HepG2 (cell line): ENCODE data around the gene PLEKHG2. TPM values are rescaled to one million over a fixed set of nuclear protein-coding genes. Genes with fewer than 3 reads are reported as not detected.

Source experiments
- CENPX ChIP-seq: sonication (generic); formaldehyde crosslinking; IDR thresholded peaks from 2 replicates; pipeline ENCODE4 v1.9.0; 2021; ENCODE audit warnings: mild to moderate bottlenecking, missing genetic modification reagents, moderate library complexity
- JUND ChIP-seq: sonication (generic); formaldehyde crosslinking; IDR thresholded peaks from 2 replicates; pipeline ENCODE4 v1.8.0; 2022; ENCODE audit warnings: mild to moderate bottlenecking, missing genetic modification reagents
- MAZ ChIP-seq, 2 experiments: sonication (generic) in 1 of 2; formaldehyde crosslinking in 1 of 2; IDR thresholded peaks; 2 replicates each; pipeline versions ENCODE4 v1.5.0 to v1.6.1; 2012 to 2020; ENCODE audit warnings: low read depth in 2 of 2, mild to moderate bottlenecking in 2 of 2, borderline replicate concordance in 1 of 2, improper control_type of control experiment in 1 of 2, low read length in 1 of 2, missing genetic modification reagents in 1 of 2, moderate library complexity in 1 of 2
- MEIS2 ChIP-seq: sonication (generic); formaldehyde crosslinking; IDR thresholded peaks from 2 replicates; pipeline ENCODE4 v1.9.0; 2021; ENCODE audit warnings: mild to moderate bottlenecking, missing genetic modification reagents
- NFE2L1 ChIP-seq: sonication (generic); formaldehyde crosslinking; IDR thresholded peaks from 2 replicates; pipeline ENCODE4 v1.4.0; 2020; ENCODE audit warnings: missing genetic modification reagents, mild to moderate bottlenecking, borderline replicate concordance
- REL ChIP-seq: sonication (generic); formaldehyde crosslinking; conservative IDR thresholded peaks from 2 replicates; pipeline ENCODE4 v1.8.0; 2022; ENCODE audit warnings: mild to moderate bottlenecking, missing genetic modification reagents, moderate library complexity
- RERE ChIP-seq: IDR thresholded peaks from 2 replicates; pipeline ENCODE4 v1.6.1; 2016; ENCODE audit warnings: low read depth, missing genetic modification reagents, missing compliant biosample characterization
- RNF2 ChIP-seq: fragments of 450-650 bp; conservative IDR thresholded peaks from 2 replicates; pipeline ENCODE4 v1.6.1; 2016; ENCODE audit warnings: low read depth
- SMAD3 ChIP-seq: sonication (generic); formaldehyde crosslinking; IDR thresholded peaks from 2 replicates; pipeline ENCODE4 v1.4.0; 2020; ENCODE audit warnings: missing genetic modification reagents
- TOPORS ChIP-seq: sonication (generic); formaldehyde crosslinking; IDR thresholded peaks from 2 replicates; pipeline ENCODE4 v1.8.0; 2023; ENCODE audit warnings: mild to moderate bottlenecking, missing genetic modification reagents
- ZFP36 ChIP-seq: fragments of 150-350 bp; IDR thresholded peaks from 2 replicates; pipeline ENCODE4 v1.6.1; 2018; ENCODE audit warnings: borderline replicate concordance, low read length, low read depth; ENCODE audit not compliant: partially characterized antibody
- ZNF20 ChIP-seq: sonication (generic); formaldehyde crosslinking; IDR thresholded peaks from 2 replicates; pipeline ENCODE4 v1.4.0; 2020; ENCODE audit warnings: mild to moderate bottlenecking, moderate library complexity, missing genetic modification reagents
- ZNF274 ChIP-seq: sonication (generic); formaldehyde crosslinking; IDR thresholded peaks from 2 replicates; pipeline ENCODE4 v1.5.1; 2020; ENCODE audit warnings: mild to moderate bottlenecking, missing genetic modification reagents
- ZNF337 ChIP-seq: sonication (generic); formaldehyde crosslinking; IDR thresholded peaks from 2 replicates; pipeline ENCODE4 v1.5.1; 2020; ENCODE audit warnings: missing genetic modification reagents, low read depth, mild to moderate bottlenecking, borderline replicate concordance
- ZNF557 ChIP-seq: sonication (generic); formaldehyde crosslinking; IDR thresholded peaks from 2 replicates; pipeline ENCODE4 v1.4.0; 2020; ENCODE audit warnings: missing genetic modification reagents
- ZZZ3 ChIP-seq: sonication (generic); formaldehyde crosslinking; IDR thresholded peaks from 2 replicates; pipeline ENCODE4 v1.4.0; 2020; ENCODE audit warnings: missing genetic modification reagents, mild to moderate bottlenecking, borderline replicate concordance
- polyA plus RNA-seq, 8 experiments: library from polyadenylated mRNA; depleted of rRNA in 3 of 8; stranded (reverse) in 7 of 8; unstranded in 1 of 8; fragments of >200 nt; fragmentation: Illumina TruSeq in 4 of 8; extraction: Trizol in 4 of 8; gene quantifications; 2 replicates each; pipeline versions ENCODE4 v1.2.1 to v1.2.3, GENCODE V29; 2011 to 2016; ENCODE audit warnings: low read depth in 4 of 8, missing spikeins in 1 of 8, mixed read lengths in 1 of 8; ENCODE audit not compliant: insufficient read depth in 1 of 8
- total RNA-seq, 5 experiments: library from RNA; depleted of rRNA; stranded (reverse); fragments of >200 nt; fragmentation: Illumina TruSeq; extraction: Trizol; gene quantifications; 2 replicates each; pipeline ENCODE4 v1.2.3, GENCODE V29; 2016; ENCODE audit warnings: low read depth in 1 of 5
- TF ChIP-seq, protein P1 (sequence below): fragments of 450-650 bp; IDR thresholded peaks from 2 replicates; pipeline ENCODE4 v1.6.1; 2017; ENCODE audit warnings: mild to moderate bottlenecking
- TF ChIP-seq, protein P2 (sequence below): sonication (generic); formaldehyde crosslinking; IDR thresholded peaks from 2 replicates; pipeline ENCODE4 v1.5.0; 2020; ENCODE audit warnings: mild to moderate bottlenecking, missing genetic modification reagents, borderline replicate concordance

PLEKHG2 gene
- total and polyA plus RNA-seq, 2 of the 13 experiments (the other 11 are each of a cell fraction or from before 2014, with no cell fraction given) = 3.6 to 6.8 TPM

GRCh38 chr19:39410017-39410830, 2.2 kb upstream of the PLEKHG2 start (continued):
- TF ChIP-seq ZNF337 (CRISPR knock-in tag) (no peak), ZNF557 (CRISPR knock-in tag) (no peak), CENPX (CRISPR knock-in tag) (no peak), ZZZ3 (CRISPR knock-in tag) (0 out of 2 replicates have a peak, but pooled peaks have one; percentile 47), TOPORS (CRISPR knock-in tag) (no peak), ZNF274 (peak; percentile 58; the same call in 1 of the 2 replicates), RERE (CRISPR knock-in tag) (no peak), NFE2L1 (CRISPR knock-in tag) (no peak), JUND (CRISPR knock-in tag) (no peak), MAZ (IDR thresholded peaks at IDR 0.05; ENCODE audit: borderline replicate concordance, low read depth, low read length) (no peak), MAZ (CRISPR knock-in tag; IDR thresholded peaks at IDR 0.05; ENCODE audit: low read depth) (peak; percentile 8; the same call in 1 of the 2 replicates), SMAD3 (no peak), MEIS2 (CRISPR knock-in tag) (no peak; the same call in 1 of the 2 replicates), ZFP36 (no peak), ZNF20 (no peak), REL (CRISPR knock-in tag) (0 out of 2 replicates have a peak, but pooled peaks have one; percentile 50), RNF2 (no peak)
- TF ChIP-seq, protein P1, sequence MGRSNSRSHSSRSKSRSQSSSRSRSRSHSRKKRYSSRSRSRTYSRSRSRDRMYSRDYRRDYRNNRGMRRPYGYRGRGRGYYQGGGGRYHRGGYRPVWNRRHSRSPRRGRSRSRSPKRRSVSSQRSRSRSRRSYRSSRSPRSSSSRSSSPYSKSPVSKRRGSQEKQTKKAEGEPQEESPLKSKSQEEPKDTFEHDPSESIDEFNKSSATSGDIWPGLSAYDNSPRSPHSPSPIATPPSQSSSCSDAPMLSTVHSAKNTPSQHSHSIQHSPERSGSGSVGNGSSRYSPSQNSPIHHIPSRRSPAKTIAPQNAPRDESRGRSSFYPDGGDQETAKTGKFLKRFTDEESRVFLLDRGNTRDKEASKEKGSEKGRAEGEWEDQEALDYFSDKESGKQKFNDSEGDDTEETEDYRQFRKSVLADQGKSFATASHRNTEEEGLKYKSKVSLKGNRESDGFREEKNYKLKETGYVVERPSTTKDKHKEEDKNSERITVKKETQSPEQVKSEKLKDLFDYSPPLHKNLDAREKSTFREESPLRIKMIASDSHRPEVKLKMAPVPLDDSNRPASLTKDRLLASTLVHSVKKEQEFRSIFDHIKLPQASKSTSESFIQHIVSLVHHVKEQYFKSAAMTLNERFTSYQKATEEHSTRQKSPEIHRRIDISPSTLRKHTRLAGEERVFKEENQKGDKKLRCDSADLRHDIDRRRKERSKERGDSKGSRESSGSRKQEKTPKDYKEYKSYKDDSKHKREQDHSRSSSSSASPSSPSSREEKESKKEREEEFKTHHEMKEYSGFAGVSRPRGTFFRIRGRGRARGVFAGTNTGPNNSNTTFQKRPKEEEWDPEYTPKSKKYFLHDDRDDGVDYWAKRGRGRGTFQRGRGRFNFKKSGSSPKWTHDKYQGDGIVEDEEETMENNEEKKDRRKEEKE = no peak
- TF ChIP-seq, protein P2, sequence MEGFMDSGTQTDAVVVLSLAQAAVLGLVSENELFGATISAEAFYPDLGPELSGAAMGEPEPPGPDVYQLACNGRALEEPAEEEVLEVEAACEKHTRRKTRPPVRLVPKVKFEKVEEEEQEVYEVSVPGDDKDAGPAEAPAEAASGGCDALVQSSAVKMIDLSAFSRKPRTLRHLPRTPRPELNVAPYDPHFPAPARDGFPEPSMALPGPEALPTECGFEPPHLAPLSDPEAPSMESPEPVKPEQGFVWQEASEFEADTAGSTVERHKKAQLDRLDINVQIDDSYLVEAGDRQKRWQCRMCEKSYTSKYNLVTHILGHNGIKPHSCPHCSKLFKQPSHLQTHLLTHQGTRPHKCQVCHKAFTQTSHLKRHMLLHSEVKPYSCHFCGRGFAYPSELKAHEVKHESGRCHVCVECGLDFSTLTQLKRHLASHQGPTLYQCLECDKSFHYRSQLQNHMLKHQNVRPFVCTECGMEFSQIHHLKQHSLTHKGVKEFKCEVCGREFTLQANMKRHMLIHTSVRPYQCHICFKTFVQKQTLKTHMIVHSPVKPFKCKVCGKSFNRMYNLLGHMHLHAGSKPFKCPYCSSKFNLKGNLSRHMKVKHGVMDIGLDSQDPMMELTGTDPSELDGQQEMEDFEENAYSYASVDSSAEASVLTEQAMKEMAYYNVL = peak; percentile 57; the same call in 1 of the 2 replicates
